Measurements from ENCODE around the gene TMTC2.

GRCh38 chr12:82870771-82871377 is 184.2 kb downstream of the TMTC2 start:
- TF ChIP-seq POLR2A (IDR thresholded peaks at IDR 0.05): no peak
- TF ChIP-seq, protein P1, sequence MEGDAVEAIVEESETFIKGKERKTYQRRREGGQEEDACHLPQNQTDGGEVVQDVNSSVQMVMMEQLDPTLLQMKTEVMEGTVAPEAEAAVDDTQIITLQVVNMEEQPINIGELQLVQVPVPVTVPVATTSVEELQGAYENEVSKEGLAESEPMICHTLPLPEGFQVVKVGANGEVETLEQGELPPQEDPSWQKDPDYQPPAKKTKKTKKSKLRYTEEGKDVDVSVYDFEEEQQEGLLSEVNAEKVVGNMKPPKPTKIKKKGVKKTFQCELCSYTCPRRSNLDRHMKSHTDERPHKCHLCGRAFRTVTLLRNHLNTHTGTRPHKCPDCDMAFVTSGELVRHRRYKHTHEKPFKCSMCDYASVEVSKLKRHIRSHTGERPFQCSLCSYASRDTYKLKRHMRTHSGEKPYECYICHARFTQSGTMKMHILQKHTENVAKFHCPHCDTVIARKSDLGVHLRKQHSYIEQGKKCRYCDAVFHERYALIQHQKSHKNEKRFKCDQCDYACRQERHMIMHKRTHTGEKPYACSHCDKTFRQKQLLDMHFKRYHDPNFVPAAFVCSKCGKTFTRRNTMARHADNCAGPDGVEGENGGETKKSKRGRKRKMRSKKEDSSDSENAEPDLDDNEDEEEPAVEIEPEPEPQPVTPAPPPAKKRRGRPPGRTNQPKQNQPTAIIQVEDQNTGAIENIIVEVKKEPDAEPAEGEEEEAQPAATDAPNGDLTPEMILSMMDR (IDR thresholded peaks at IDR 0.05): no peak
